ENCODE data around the gene NOM1. TPM values are rescaled to one million over a fixed set of nuclear protein-coding genes. Genes with fewer than 3 reads are reported as not detected.

Gene NOM1
- total RNA-seq, 1 donor = 11.6 TPM

GRCh38 chr7:156979007-156979606, 29.6 kb downstream of the NOM1 start:
- no peaks in the 10 kb centered on the region for H3K9me3 ChIP-seq (ENCODE audit: low read depth, low read length)
- H3K79me2 ChIP-seq (ENCODE audit: insufficient read depth, low read length) = no peaks in the 10 kb centered on the region
- H2AFZ ChIP-seq (ENCODE audit: low read length) = no peak overlapping the region
- H3K36me3 ChIP-seq (ENCODE audit: insufficient read depth, low read length) = no peaks in the 10 kb centered on the region
- H3K4me1 ChIP-seq (ENCODE audit: insufficient read depth, low read length) = no peaks in the 10 kb centered on the region
- H3K27ac ChIP-seq (ENCODE audit: low read depth, low read length) = no peak overlapping the region
- DNase-seq (ENCODE audit: insufficient read length, low spot score, missing footprints) = no peak
- no peak overlapping the region for H3K4me2 ChIP-seq (ENCODE audit: insufficient read depth, low read length)
- H3K27me3 ChIP-seq (ENCODE audit: insufficient read depth, low read length) = no peaks in the 10 kb centered on the region
- H4K20me1 ChIP-seq (ENCODE audit: insufficient read depth, low read length) = no peaks in the 10 kb centered on the region
- no peak overlapping the region for H3K4me3 ChIP-seq (ENCODE audit: insufficient read depth, low read length)
- TF ChIP-seq CTCF (IDR thresholded peaks at IDR 0.05; ENCODE audit: extremely low read depth, low read depth, low read length) = no peak

GRCh38 chr7:156979711-156980110, 30.2 kb downstream of the NOM1 start:
- no peaks in the 10 kb centered on the region for H3K79me2 ChIP-seq (ENCODE audit: insufficient read depth, low read length)
- no peaks in the 10 kb centered on the region for H4K20me1 ChIP-seq (ENCODE audit: insufficient read depth, low read length)
- H3K4me2 ChIP-seq (ENCODE audit: insufficient read depth, low read length) = no peak overlapping the region
- H3K4me1 ChIP-seq (ENCODE audit: insufficient read depth, low read length) = no peaks in the 10 kb centered on the region
- no peaks in the 10 kb centered on the region for H3K27me3 ChIP-seq (ENCODE audit: insufficient read depth, low read length)
- no peaks in the 10 kb centered on the region for H3K36me3 ChIP-seq (ENCODE audit: insufficient read depth, low read length)
- H2AFZ ChIP-seq (ENCODE audit: low read length) = no peak overlapping the region
- no peaks in the 10 kb centered on the region for H3K9me3 ChIP-seq (ENCODE audit: low read depth, low read length)
- H3K4me3 ChIP-seq (ENCODE audit: insufficient read depth, low read length) = no peak overlapping the region
- no peak for DNase-seq (ENCODE audit: insufficient read length, low spot score, missing footprints)
- no peak for TF ChIP-seq CTCF (IDR thresholded peaks at IDR 0.05; ENCODE audit: extremely low read depth, low read depth, low read length)
- no peak overlapping the region for H3K27ac ChIP-seq (ENCODE audit: low read depth, low read length)

- no peaks in the 10 kb centered on the region for H3K9me3 ChIP-seq (ENCODE audit: low read depth, low read length)
- H3K36me3 ChIP-seq (ENCODE audit: insufficient read depth, low read length) = no peaks in the 10 kb centered on the region
- TF ChIP-seq CTCF (IDR thresholded peaks at IDR 0.05; ENCODE audit: extremely low read depth, low read depth, low read length) = no peak
- no peaks in the 10 kb centered on the region for H3K79me2 ChIP-seq (ENCODE audit: insufficient read depth, low read length)
- H3K4me2 ChIP-seq (ENCODE audit: insufficient read depth, low read length) = peak overlapping the region; percentile 80
- H3K27me3 ChIP-seq (ENCODE audit: insufficient read depth, low read length) = no peaks in the 10 kb centered on the region
- no peaks in the 10 kb centered on the region for H4K20me1 ChIP-seq (ENCODE audit: insufficient read depth, low read length)
- H3K4me3 ChIP-seq (ENCODE audit: insufficient read depth, low read length) = peak overlapping the region; percentile 68
- H3K27ac ChIP-seq (ENCODE audit: low read depth, low read length) = no peak overlapping the region
- H2AFZ ChIP-seq (ENCODE audit: low read length) = peak overlapping the region; percentile 89
- H3K4me1 ChIP-seq (ENCODE audit: insufficient read depth, low read length) = no peaks in the 10 kb centered on the region
- DNase-seq (ENCODE audit: insufficient read length, low spot score, missing footprints) = peak; percentile 68
Measured at GRCh38 chr7:156984174-156984891, 34.8 kb downstream of the NOM1 start.
